NCI-H146 treated with DMSO at 0.1 percent for 48 hours (cell line): Measurements from ENCODE around the gene KDM3B.

Experiments used
- DNase-seq: peaks from one replicate; lab custom pipeline; 2025; ENCODE audit not compliant: unreplicated experiment; lab: John Stamatoyannopoulos, UW

The KDM3B gene

GRCh38 chr5:138449501-138450239, 97.2 kb downstream of the KDM3B start:
- peak; percentile 35 for DNase-seq

DNA sequence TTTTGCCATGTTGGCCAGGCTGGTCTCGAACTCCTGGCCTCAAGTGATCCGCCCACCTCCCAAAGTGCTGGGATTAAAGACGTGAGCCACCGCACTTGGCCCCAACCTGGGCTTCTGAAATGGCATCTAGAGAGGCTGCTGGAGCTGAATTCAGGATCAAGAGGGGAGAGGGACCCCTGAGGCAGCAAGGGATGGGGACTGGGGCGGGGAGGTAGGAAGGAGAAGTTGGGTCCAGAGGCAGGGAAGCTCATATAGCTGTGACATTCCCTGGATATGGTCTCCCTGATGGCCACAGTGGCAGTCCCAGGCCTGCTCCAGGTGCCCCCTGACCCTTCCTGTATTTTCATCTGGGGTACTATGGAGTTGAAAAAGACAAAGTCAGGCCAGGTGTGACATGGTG, 98.5 kb downstream of the KDM3B start:
- DNase-seq, result no peak

DNA sequence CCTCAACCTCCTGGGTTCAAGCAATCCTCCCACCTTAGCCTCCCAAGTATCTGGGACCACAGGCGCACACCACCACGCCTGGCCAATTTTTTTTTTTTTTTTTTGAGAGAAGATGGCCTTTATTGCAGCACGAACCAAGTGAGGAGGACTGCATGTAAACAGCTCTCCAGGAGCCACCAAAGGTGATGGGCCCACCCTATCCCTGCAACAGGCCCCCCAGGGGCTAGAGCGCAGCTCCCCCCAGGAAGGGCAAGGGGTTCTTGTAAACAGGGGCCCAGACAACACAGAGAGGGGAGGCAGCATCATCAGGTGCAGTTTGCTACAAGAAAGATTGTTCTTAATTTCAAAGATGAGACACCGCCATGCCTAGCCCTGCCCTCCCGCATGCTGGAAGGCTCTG, 100.2 kb downstream of the KDM3B start:
- DNase-seq, result no peak

DNA sequence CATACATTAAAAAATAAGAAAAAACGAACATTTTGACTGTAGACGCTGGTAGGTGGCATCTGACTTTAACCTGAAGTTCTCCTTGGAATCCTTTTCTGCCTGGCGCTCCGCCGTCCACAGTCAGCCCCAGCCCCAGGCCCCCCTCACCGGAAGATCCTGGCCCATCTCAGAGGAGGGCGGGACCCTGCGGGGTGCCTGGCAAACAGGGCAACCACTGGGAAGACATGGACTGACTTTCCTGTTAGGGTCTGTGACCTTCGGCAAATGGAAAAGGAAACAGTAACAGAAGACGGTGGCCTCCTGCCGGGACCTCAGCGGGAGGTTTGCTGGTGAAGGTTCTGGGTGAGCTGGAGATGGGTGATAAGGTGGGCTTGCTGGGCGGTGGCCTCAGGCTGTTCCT, 101.1 kb downstream of the KDM3B start:
- DNase-seq, result no peak

DNA sequence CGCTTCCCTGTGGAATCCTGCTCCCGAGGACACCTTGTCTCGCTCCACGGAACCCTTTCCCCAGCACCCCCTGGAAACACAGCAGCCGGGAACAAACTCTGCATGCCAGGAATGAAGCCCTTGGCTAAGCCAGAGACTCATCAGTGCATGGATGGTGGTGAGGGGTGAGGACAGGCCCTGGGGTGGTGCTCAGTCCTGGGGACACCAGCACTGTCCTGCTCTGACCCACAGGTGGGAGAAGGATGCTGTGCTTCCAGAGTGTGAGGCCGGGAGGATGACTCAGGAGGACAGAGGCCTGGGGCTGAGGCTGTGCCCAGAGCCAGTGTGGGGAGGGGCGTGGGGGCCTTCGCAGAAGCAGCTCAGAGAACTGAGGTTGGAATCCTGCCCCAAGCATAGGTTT, 101.6 kb downstream of the KDM3B start:
- no peak for DNase-seq

- DNase-seq, result no peak
Observed at GRCh38 chr5:138455232-138455930, 102.9 kb downstream of the KDM3B start.

GRCh38 chr5:138457531-138458275, 105.2 kb downstream of the KDM3B start:
- DNase-seq, result no peak

- DNase-seq, result no peak
Observed at GRCh38 chr5:138458384-138458783, 105.9 kb downstream of the KDM3B start.

- no peak for DNase-seq
Observed at GRCh38 chr5:138458856-138459255, 106.4 kb downstream of the KDM3B start.

DNA sequence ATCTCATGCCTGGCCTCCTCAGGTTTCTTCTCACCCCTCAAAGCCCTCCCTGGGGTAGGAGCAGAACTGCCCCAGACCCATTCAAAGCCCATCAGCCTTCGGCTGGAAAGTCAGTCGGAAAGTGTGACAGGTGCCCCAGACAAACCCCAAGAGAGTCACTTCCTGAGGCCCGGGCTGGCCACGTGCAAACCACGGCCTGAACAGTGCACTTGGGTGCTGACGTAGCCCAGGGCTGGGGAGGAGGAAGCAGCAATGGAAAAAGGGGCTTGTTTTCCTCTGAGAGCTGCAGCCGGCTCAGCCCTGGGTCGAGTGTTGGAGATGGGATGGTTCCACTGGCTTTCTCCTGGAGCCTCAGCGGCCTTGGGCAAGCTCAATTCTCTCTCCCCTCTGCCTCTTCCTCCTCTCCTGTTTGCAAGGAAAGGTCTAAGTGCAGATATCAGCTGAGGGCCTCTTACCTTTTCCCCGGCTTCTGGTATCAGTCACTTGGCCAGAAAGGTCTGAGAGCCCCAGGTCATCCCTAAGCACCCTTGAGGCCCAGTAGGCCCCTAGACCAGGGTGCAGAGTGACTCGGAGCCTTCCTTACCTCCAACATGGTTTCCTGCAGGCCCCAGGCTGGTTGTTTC, 106.9 kb downstream of the KDM3B start:
- DNase-seq, result no peak

- no peak for DNase-seq
Observed at GRCh38 chr5:138460032-138460693, 107.7 kb downstream of the KDM3B start.

DNA sequence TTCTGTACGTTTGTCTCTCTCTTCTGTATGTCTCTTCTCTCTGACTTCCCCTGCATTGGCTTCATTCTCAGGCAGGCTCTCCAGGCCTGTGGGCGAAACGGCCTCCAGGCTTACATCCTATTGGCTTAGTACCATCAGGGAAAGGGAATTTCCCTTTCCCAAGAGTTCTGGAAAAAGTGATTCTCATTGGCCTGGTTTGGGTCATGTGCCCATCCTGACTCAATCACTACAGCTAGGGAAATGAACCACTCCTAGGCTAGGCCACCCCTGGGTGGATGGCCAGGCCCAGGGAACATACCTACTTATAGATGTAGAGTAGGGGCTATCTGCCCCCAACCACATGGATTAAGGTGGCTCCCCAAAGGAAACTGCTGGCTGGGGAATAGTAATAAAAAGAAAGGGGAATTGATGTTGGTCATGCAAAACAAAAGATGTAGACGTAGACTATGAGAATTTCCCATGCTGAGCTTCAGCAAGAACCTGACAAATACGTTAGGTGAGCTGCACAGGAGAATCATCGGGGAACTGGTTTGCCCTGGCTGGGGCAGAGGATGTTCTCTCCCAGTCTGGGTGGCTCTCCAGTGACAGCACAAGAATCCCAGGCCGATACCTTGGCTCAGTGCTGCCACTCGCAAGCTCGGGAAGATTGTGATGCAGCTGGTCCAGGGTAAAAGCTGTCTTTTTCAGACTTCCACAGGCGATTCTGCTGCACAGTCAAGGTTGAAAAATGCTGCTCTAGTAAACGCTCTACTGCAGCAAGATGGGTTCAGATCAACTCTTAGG, 109.0 kb downstream of the KDM3B start:
- DNase-seq, result no peak

DNA sequence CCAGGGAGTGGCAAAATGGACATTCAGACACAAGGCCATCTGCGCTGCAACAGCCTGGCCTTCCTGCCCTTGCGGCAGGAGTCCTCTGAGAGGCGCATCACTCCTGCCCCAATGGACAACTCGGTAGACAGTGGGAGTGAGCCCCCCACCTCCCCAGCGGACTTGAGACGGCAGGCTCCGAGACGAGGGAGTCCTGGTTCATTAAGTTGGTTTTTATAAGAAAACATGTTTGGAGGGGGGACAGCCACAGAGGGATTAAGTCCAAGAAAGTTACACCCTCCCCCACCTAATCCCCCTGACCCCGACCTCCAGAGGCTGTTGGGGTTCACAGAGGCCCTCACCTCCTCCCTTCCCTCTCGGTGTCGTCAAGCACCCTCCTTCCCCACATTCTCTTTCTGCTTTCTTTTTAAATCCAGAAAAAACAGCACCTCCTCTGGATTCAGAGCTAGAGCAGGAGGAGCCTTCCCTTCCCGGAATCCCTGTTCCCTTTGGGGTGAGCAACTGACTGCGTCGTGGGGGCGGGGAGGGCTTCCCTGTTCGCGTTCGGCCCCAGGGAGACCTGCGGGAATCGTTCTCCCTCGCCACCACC, 111.0 kb downstream of the KDM3B start:
- DNase-seq, result no peak

- DNase-seq, result peak; percentile 74
Observed at GRCh38 chr5:138464008-138464387, 111.5 kb downstream of the KDM3B start.

DNA sequence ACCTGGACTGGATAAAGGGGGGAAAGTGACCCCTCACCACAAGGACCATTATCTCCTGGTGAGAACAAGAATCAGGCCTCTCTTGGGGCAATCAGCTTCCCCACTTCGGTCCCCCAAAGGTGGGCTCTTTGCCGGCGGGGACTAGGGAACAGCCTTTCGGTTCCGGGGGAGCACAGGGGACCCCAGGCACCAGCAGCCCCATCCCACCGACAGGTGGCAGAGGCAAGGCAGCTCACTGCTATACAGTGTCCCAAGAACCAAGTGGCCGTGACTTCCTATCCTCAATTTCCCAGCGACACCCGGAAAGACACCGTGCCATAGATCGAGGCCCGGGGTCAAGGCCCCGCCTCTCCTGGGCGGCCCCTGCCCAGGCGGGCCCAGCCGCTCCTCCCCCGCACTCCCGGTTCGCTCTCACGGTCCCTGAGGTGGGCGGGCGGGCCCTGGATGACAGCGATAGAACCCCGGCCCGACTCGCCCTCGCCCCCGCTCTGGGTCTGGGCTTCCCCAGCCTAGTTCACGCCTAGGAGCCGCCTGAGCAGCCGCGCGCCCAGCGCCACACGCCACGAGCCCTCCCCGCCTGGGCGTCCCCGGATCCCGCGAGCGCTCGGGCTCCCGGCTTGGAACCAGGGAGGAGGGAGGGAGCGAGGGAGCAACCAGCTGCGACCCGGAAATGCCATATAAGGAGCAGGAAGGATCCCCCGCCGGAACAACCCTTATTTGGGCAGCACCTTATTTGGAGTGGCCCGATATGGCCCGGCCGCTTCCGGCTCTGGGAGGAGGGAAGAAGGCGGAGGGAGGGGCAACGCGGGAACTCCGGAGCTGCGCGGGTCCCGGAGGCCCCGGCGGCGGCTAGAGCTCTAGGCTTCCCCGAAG, 112.1 kb downstream of the KDM3B start:
- peak; percentile 87 for DNase-seq

GRCh38 chr5:138465261-138466124, 113.0 kb downstream of the KDM3B start, which contains the start of gene EGR1:
Gene EGR1 (plus strand): TSS chr5:138465479. CDS start chr5:138465762, 283 bp downstream.
- DNase-seq, result peak; percentile 79

GRCh38 chr5:138466125-138466899, 113.8 kb downstream of the KDM3B start:
- DNase-seq, result no peak
